22Rv1 (cell line): ENCODE measurements around the gene CFAP70.

ENCODE experiments used
- ZFX ChIP-seq: fragments of 450-650 bp; IDR thresholded peaks from 2 replicates; pipeline ENCODE4 v1.6.1; 2017; ENCODE audit warnings: antibody characterized with exemption, borderline replicate concordance
- TF ChIP-seq, protein P1 (sequence below): fragments of 450-650 bp; IDR thresholded peaks from 2 replicates; pipeline ENCODE4 v1.5.1; 2017; ENCODE audit warnings: mild to moderate bottlenecking

DNA sequence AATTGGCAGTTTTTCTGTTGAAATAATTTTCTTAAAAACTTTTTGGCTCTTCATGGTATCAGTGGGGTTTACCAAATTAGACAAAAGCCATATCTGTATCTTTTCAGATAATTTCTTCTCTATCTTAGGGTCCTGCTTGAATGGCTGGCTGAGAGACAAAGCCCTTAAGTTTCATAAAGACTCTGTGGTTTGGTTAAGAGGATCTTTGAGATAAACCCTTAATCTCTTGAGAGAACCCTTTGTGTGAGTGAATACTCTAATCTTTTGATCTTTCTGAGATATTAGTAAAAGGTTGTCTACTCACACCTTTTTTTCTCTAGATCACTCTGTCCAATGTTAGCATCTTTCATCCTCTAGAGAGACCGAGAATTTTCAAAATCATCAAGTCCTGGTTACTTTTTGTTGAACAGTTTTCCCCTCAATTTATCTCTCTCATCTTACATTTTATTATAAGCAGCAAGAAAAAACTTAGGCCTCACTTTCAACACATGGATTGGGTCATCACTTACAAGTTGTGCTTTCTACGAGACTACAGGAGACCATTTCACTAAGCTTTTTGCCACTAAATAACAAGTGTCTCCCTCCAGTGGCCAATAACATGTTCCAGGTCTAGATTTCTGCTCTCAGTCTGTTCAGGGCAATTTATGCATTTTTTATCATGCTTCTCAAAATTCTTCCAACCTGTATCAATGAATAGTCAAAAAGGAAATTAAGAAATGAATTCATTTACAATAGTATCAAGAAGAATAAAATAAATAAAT lies 140.1 kb downstream of the CFAP70 start:
- TF ChIP-seq, protein P1, sequence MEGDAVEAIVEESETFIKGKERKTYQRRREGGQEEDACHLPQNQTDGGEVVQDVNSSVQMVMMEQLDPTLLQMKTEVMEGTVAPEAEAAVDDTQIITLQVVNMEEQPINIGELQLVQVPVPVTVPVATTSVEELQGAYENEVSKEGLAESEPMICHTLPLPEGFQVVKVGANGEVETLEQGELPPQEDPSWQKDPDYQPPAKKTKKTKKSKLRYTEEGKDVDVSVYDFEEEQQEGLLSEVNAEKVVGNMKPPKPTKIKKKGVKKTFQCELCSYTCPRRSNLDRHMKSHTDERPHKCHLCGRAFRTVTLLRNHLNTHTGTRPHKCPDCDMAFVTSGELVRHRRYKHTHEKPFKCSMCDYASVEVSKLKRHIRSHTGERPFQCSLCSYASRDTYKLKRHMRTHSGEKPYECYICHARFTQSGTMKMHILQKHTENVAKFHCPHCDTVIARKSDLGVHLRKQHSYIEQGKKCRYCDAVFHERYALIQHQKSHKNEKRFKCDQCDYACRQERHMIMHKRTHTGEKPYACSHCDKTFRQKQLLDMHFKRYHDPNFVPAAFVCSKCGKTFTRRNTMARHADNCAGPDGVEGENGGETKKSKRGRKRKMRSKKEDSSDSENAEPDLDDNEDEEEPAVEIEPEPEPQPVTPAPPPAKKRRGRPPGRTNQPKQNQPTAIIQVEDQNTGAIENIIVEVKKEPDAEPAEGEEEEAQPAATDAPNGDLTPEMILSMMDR, result peak; percentile 66
- TF ChIP-seq ZFX, result no peak
